ENCODE data around the gene FANCC.

FANCC gene

GRCh38 chr9:95097279-95097678, 220.2 kb downstream of the FANCC start:
- DNase-seq (ENCODE audit: low spot score) = no peak
- no peak for TF ChIP-seq CTCF (IDR thresholded peaks at IDR 0.05; ENCODE audit: borderline replicate concordance, control extremely low read depth, extremely low read depth, insufficient read depth, missing control alignments)
- in situ Hi-C loops (cut with MboI; ENCODE audit: low sequenced_read_pairs, unreplicated experiment) = no loop called here

GRCh38 chr9:95096807-95097206, 220.7 kb downstream of the FANCC start:
- no peak for TF ChIP-seq CTCF (IDR thresholded peaks at IDR 0.05; ENCODE audit: borderline replicate concordance, control extremely low read depth, extremely low read depth, insufficient read depth, missing control alignments)
- DNase-seq (ENCODE audit: low spot score) = no peak
- in situ Hi-C loops (cut with MboI; ENCODE audit: low sequenced_read_pairs, unreplicated experiment) = no loop called here

DNA sequence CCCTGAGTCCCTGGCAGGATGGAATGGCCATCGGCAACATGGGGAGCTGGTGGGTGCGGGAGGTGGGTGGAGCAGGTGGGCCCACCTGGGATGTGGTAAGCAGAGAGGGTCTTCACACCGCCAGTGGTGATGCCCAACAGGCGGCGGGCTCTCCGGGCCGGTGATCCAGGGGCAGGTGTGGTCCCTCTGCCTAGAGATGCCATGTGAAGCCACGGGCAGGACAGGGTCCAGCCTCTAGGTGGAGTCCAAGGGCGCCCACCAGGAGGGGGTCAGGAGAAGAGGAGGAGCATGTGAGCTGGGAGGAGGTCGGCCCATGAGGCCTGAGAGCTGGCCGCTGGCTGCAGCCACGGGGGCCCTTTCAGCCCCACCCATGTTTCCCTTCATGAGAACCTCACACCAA, 221.1 kb downstream of the FANCC start:
- TF ChIP-seq CTCF (IDR thresholded peaks at IDR 0.05; ENCODE audit: borderline replicate concordance, control extremely low read depth, extremely low read depth, insufficient read depth, missing control alignments) = no peak
- no peak for DNase-seq (ENCODE audit: low spot score)
- in situ Hi-C loops (cut with MboI; ENCODE audit: low sequenced_read_pairs, unreplicated experiment) = no loop called here

- TF ChIP-seq CTCF (IDR thresholded peaks at IDR 0.05; ENCODE audit: borderline replicate concordance, control extremely low read depth, extremely low read depth, insufficient read depth, missing control alignments) = no peak
- no peak for DNase-seq (ENCODE audit: low spot score)
- in situ Hi-C loops (cut with MboI; ENCODE audit: low sequenced_read_pairs, unreplicated experiment) = no loop called here
These were observed 221.7 kb downstream of the FANCC start for GRCh38 chr9:95095641-95096355.

GRCh38 chr9:95094002-95094401, 223.5 kb downstream of the FANCC start:
- no peak for TF ChIP-seq CTCF (IDR thresholded peaks at IDR 0.05; ENCODE audit: borderline replicate concordance, control extremely low read depth, extremely low read depth, insufficient read depth, missing control alignments)
- no peak for DNase-seq (ENCODE audit: low spot score)
- in situ Hi-C loops (cut with MboI; ENCODE audit: low sequenced_read_pairs, unreplicated experiment) = no loop called here

DNA sequence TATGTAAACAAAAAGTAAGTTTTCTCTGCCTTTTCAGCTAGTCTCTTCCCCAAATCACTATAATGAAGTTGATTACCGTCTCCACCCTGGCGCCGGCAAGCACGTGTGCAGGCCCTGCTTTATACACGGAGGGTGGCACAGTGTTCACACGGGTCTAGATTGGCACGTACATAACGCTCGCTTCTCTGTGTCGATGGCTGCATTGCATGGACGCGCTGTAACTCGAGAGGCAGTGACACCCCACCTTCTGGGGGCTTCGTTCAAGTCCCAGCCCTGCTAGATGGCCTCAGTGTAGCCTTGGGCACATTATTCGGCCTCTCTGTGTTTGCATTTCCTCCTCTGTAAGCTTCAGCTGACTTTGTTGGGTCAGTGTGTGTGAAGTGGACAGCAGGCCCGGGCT, 223.9 kb downstream of the FANCC start:
- DNase-seq (ENCODE audit: low spot score) = no peak
- in situ Hi-C loops (cut with MboI; ENCODE audit: low sequenced_read_pairs, unreplicated experiment) = no loop called here
- TF ChIP-seq CTCF (IDR thresholded peaks at IDR 0.05; ENCODE audit: borderline replicate concordance, control extremely low read depth, extremely low read depth, insufficient read depth, missing control alignments) = no peak
